GM23248 (cell line): ENCODE measurements around the gene NUMA1.

ENCODE experiments used
- EZH2 ChIP-seq: fragments of 200-600 bp; sonication (generic); IDR thresholded peaks from 2 replicates; pipeline ENCODE4 v1.6.1; 2018; ENCODE audit warnings: antibody characterized with exemption, mild to moderate bottlenecking; ENCODE audit not compliant: insufficient read depth, poor library complexity, severe bottlenecking
- EZH2phosphoT487 ChIP-seq: fragments of 200-600 bp; sonication (generic); IDR thresholded peaks from 2 replicates; pipeline ENCODE4 v1.6.1; 2018; ENCODE audit warnings: antibody characterized with exemption, moderate library complexity, mild to moderate bottlenecking, low read depth; ENCODE audit not compliant: insufficient read depth

DNA sequence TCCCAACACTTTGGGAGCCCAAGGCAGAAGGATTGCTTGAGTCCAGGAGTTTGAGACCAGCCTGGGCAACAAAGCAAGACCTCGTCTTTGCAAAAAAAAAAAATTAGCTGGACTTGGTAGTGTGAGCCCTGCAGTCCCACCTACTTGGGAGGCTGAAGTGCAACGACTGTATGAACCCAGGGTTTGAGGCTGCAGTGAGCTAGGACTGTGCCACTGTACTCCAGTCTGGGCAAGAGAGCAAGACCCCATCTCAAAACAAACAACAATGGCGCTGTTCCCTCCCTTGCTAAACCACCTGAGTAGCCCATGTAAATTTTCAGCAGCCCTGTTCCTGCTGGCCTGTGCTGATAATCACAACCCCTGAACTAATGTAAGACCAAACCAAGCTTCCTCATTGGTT lies 19.7 kb upstream of the NUMA1 start:
- TF ChIP-seq EZH2 (no peak), EZH2phosphoT487 (no peak)
